Activated naive CD8-positive, alpha-beta T cell treated with anti-CD3 and anti-CD28 coated beads for 36 hours (primary cell): ENCODE data around the gene CLASP2. TPM values are rescaled to one million over a fixed set of nuclear protein-coding genes. Genes with fewer than 3 reads are reported as not detected.
A peak's percentile ranks its signal among the peaks of the same experiment; 100 is the strongest.
"Not testable (repeated sequence)": the region's sequence is repeated elsewhere in the genome, so short reads cannot be mapped to it uniquely, and the experiment has no call there.

Source experiments
- DNase-seq: peaks from one replicate; pipeline ENCODE4 v3.0.0; 2021
- H3K27ac Mint-ChIP-seq: one replicate; pipeline ENCODE4 v1.8.0; 2022; ENCODE audit warnings: mild to moderate bottlenecking, moderate library complexity, mixed read lengths
- H3K27me3 Mint-ChIP-seq: one replicate; pipeline ENCODE4 v1.8.0; 2022; ENCODE audit warnings: mild to moderate bottlenecking, mixed read lengths
- H3K36me3 Mint-ChIP-seq: one replicate; pipeline ENCODE4 v1.8.0; 2021; ENCODE audit warnings: mild to moderate bottlenecking, mixed read lengths
- H3K4me1 Mint-ChIP-seq: one replicate; pipeline ENCODE4 v1.8.0; 2021; ENCODE audit warnings: mixed read lengths
- H3K4me3 Mint-ChIP-seq: one replicate; pipeline ENCODE4 v1.8.0; 2022; ENCODE audit warnings: mild to moderate bottlenecking, moderate library complexity, mixed read lengths
- H3K9me3 Mint-ChIP-seq: one replicate; pipeline ENCODE4 v1.8.0; 2022; ENCODE audit warnings: mixed read lengths
- total RNA-seq, 2 experiments: library from RNA; stranded (reverse); gene quantifications; one replicate each; pipeline ENCODE4 v1.2.3, GENCODE V29; 2021

CLASP2 gene
- total RNA-seq, 2 experiments from 2014 or later = 41.2 to 44.2 TPM

- H3K27ac Mint-ChIP-seq = no peak overlapping the region
These were observed 55.0 kb downstream of the CLASP2 start for GRCh38 chr3:33663042-33663441.

GRCh38 chr3:33659856-33660434 lies 58.1 kb downstream of the CLASP2 start:
- Mint-ChIP-seq H3K36me3 (peaks cover 1% of the 10 kb centered on the region), H3K9me3 (no peaks in the 10 kb centered on the region), H3K27me3 (no peaks in the 10 kb centered on the region), H3K4me1 (peaks cover 33% of the 10 kb centered on the region), H3K4me3 (no peak overlapping the region), H3K27ac (no peak overlapping the region)
- DNase-seq = no peak

More at GRCh38 chr3:33663042-33663441, 55.0 kb downstream of the CLASP2 start:
- no peak for DNase-seq
- Mint-ChIP-seq H3K27me3 (no peaks in the 10 kb centered on the region), H3K36me3 (peaks cover 8% of the 10 kb centered on the region), H3K9me3 (no peaks in the 10 kb centered on the region), H3K4me3 (no peak overlapping the region), H3K4me1 (peaks cover 26% of the 10 kb centered on the region)

- H3K27me3 Mint-ChIP-seq = no peaks in the 10 kb centered on the region
- peaks cover 1% of the 10 kb centered on the region for H3K36me3 Mint-ChIP-seq
- peak; percentile 26 for DNase-seq
- peak overlapping the region; percentile 7 for H3K27ac Mint-ChIP-seq
- H3K9me3 Mint-ChIP-seq = no peaks in the 10 kb centered on the region
- peaks cover 35% of the 10 kb centered on the region for H3K4me1 Mint-ChIP-seq
- peak overlapping the region; percentile 61 for H3K4me3 Mint-ChIP-seq
These were observed 58.8 kb downstream of the CLASP2 start for GRCh38 chr3:33658991-33659848.

GRCh38 chr3:33658621-33658990 lies 59.4 kb downstream of the CLASP2 start:
- peaks cover 1% of the 10 kb centered on the region for H3K36me3 Mint-ChIP-seq
- no peak for DNase-seq
- peak overlapping the region; percentile 61 for H3K4me3 Mint-ChIP-seq
- peaks cover 40% of the 10 kb centered on the region for H3K4me1 Mint-ChIP-seq
- H3K27ac Mint-ChIP-seq = no peak overlapping the region
- H3K27me3 Mint-ChIP-seq = no peaks in the 10 kb centered on the region
- no peaks in the 10 kb centered on the region for H3K9me3 Mint-ChIP-seq

GRCh38 chr3:33658039-33658438 lies 60.0 kb downstream of the CLASP2 start:
- Mint-ChIP-seq H3K27me3 (no peaks in the 10 kb centered on the region), H3K9me3 (no peaks in the 10 kb centered on the region), H3K4me3 (no peak overlapping the region), H3K27ac (no peak overlapping the region), H3K4me1 (peaks cover 39% of the 10 kb centered on the region), H3K36me3 (peaks cover 1% of the 10 kb centered on the region)
- DNase-seq = no peak

- no peak overlapping the region for H3K27ac Mint-ChIP-seq
- H3K4me1 Mint-ChIP-seq = peaks cover 19% of the 10 kb centered on the region
- no peaks in the 10 kb centered on the region for H3K36me3 Mint-ChIP-seq
These were observed 65.3 kb downstream of the CLASP2 start for GRCh38 chr3:33652736-33653135.

GRCh38 chr3:33651101-33651500 lies 67.0 kb downstream of the CLASP2 start:
- not testable (repeated sequence) for H3K9me3 Mint-ChIP-seq, H3K36me3 Mint-ChIP-seq, H3K27ac Mint-ChIP-seq, H3K4me3 Mint-ChIP-seq, DNase-seq, H3K27me3 Mint-ChIP-seq
- H3K4me1 Mint-ChIP-seq = peaks cover 13% of the 10 kb centered on the region

More at GRCh38 chr3:33652736-33653135, 65.3 kb downstream of the CLASP2 start:
- Mint-ChIP-seq H3K27me3 (no peaks in the 10 kb centered on the region), H3K4me3 (no peak overlapping the region), H3K9me3 (no peaks in the 10 kb centered on the region)
- DNase-seq = no peak

GRCh38 chr3:33650495-33650894 lies 67.6 kb downstream of the CLASP2 start:
- DNase-seq = no peak
- H3K27me3 Mint-ChIP-seq = no peaks in the 10 kb centered on the region
- H3K36me3 Mint-ChIP-seq = no peaks in the 10 kb centered on the region
- H3K4me3 Mint-ChIP-seq = no peak overlapping the region
- no peaks in the 10 kb centered on the region for H3K9me3 Mint-ChIP-seq
- H3K4me1 Mint-ChIP-seq = peaks cover 17% of the 10 kb centered on the region
- no peak overlapping the region for H3K27ac Mint-ChIP-seq

GRCh38 chr3:33648793-33649192 lies 69.3 kb downstream of the CLASP2 start:
- Mint-ChIP-seq H3K4me1 (peaks cover 13% of the 10 kb centered on the region), H3K4me3 (no peak overlapping the region), H3K36me3 (no peaks in the 10 kb centered on the region), H3K27ac (no peak overlapping the region), H3K9me3 (no peaks in the 10 kb centered on the region), H3K27me3 (no peaks in the 10 kb centered on the region)
- DNase-seq = no peak

- no peak overlapping the region for H3K4me3 Mint-ChIP-seq
- DNase-seq = no peak
- H3K9me3 Mint-ChIP-seq = no peaks in the 10 kb centered on the region
- peaks cover 3% of the 10 kb centered on the region for H3K36me3 Mint-ChIP-seq
- no peaks in the 10 kb centered on the region for H3K27me3 Mint-ChIP-seq
- no peak overlapping the region for H3K27ac Mint-ChIP-seq
- peaks cover 14% of the 10 kb centered on the region for H3K4me1 Mint-ChIP-seq
These were observed 71.6 kb downstream of the CLASP2 start for GRCh38 chr3:33646406-33646805.

GRCh38 chr3:33645060-33645647 lies 72.9 kb downstream of the CLASP2 start:
- Mint-ChIP-seq H3K36me3 (peaks cover 3% of the 10 kb centered on the region), H3K27ac (no peak overlapping the region), H3K4me1 (peaks cover 12% of the 10 kb centered on the region), H3K4me3 (peak overlapping the region; percentile 69), H3K9me3 (no peaks in the 10 kb centered on the region), H3K27me3 (no peaks in the 10 kb centered on the region)
- DNase-seq = peak; percentile 29

- Mint-ChIP-seq H3K9me3 (no peaks in the 10 kb centered on the region), H3K4me3 (no peak overlapping the region), H3K36me3 (peaks cover 3% of the 10 kb centered on the region), H3K4me1 (peaks cover 15% of the 10 kb centered on the region), H3K27me3 (no peaks in the 10 kb centered on the region), H3K27ac (no peak overlapping the region)
- DNase-seq = no peak
These were observed 73.5 kb downstream of the CLASP2 start for GRCh38 chr3:33644582-33644981.

GRCh38 chr3:33642806-33643205 lies 75.2 kb downstream of the CLASP2 start:
- peaks cover 15% of the 10 kb centered on the region for H3K4me1 Mint-ChIP-seq
- H3K9me3 Mint-ChIP-seq = no peaks in the 10 kb centered on the region
- H3K27ac Mint-ChIP-seq = peak overlapping the region; percentile 25
- no peak for DNase-seq
- H3K36me3 Mint-ChIP-seq = peaks cover 3% of the 10 kb centered on the region
- H3K27me3 Mint-ChIP-seq = no peaks in the 10 kb centered on the region
- H3K4me3 Mint-ChIP-seq = no peak overlapping the region

- no peak overlapping the region for H3K27ac Mint-ChIP-seq
- H3K36me3 Mint-ChIP-seq = peaks cover 3% of the 10 kb centered on the region
- peaks cover 8% of the 10 kb centered on the region for H3K4me1 Mint-ChIP-seq
- no peak overlapping the region for H3K4me3 Mint-ChIP-seq
- H3K9me3 Mint-ChIP-seq = no peaks in the 10 kb centered on the region
- DNase-seq = no peak
- no peaks in the 10 kb centered on the region for H3K27me3 Mint-ChIP-seq
These were observed 78.2 kb downstream of the CLASP2 start for GRCh38 chr3:33639889-33640288.

- H3K4me3 Mint-ChIP-seq = no peak overlapping the region
- no peaks in the 10 kb centered on the region for H3K9me3 Mint-ChIP-seq
- DNase-seq = no peak
- no peaks in the 10 kb centered on the region for H3K27me3 Mint-ChIP-seq
- no peak overlapping the region for H3K27ac Mint-ChIP-seq
- H3K4me1 Mint-ChIP-seq = peaks cover 6% of the 10 kb centered on the region
- peaks cover 2% of the 10 kb centered on the region for H3K36me3 Mint-ChIP-seq
These were observed 80.6 kb downstream of the CLASP2 start for GRCh38 chr3:33637482-33637881.
